GM19238 (cell line): Measurements from ENCODE around the gene PSMB11.
"Not testable (repeated sequence)": the region's sequence is repeated elsewhere in the genome, so short reads cannot be mapped to it uniquely, and the experiment has no call there.

Experiments
- DNase-seq: peaks from one replicate; pipeline ENCODE4 v3.0.0; 2011; ENCODE audit warnings: low spot score; ENCODE audit not compliant: insufficient read length

PSMB11 gene

DNA sequence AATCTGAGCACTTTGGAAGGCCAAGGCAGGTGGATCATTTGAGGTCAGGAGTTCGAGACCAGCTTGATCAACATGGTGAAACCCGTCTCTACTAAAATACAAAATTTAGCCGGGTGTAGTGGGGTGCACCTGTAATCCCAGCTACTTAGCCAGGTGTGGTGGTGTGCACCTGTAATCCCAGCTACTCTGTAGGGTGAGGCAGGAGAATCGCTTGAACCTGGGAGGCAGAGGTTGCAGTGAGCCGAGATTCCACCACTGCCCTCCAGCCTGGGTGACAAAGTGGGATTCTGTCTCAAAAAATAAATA, 28.3 kb upstream of the PSMB11 start:
- not testable (repeated sequence) for DNase-seq

DNA sequence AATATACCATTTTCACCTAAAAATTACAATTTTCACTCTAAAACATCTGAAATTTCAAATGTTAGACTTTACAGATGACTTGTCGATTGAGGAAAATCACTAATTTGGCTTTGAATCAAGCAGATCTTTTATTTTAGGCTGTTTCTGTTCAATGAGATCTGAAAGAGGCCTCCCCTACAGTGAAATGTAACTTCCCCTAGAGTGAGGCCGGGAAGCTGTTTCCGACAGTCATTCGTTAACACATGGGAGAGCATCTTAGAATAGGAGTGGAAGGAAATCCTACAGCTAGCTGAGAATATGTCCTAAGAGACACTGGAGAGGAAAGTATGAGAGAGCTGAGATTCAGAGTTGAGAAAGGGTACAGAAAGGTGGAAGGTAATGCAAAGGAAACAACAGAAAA, 26.4 kb upstream of the PSMB11 start:
- no peak for DNase-seq

DNA sequence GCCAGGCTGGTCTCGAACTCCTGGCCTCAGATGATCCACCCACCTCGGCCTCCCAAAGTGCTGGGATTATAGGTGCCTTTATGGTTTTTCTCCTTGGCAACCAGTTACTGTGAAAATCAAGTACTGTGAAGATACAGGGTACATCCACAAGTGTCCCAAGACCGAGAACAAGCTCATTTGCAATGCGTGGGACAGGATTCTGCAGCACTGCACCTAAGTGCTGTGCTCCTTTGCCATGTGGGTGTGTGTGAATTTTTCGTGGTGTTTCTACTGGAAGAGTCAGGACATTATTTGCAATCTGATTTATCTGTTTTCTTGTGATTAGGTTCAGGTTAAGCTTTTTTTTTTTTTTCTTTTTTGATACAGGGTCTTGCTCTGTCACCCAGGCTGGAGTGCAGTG, 24.9 kb upstream of the PSMB11 start:
- DNase-seq: no peak

DNA sequence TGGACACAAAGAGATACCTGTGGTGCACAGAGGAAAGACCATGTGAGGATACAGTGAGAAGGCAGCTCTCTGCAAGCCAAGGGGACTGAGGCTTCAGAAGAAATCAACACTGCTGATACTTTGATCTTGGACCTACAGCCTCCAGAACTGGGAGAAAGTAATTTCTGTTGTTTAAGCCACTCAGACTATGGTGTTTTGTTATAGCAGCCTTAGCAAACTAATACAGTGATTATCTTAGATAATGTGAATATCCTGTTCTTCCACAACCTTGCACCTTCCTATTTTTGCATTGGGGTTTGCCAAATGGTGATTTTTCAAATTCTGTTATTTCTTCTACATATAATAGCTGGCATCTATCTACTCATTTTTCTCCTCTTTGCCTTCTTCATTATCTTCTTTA, 23.9 kb upstream of the PSMB11 start:
- no peak for DNase-seq

DNA sequence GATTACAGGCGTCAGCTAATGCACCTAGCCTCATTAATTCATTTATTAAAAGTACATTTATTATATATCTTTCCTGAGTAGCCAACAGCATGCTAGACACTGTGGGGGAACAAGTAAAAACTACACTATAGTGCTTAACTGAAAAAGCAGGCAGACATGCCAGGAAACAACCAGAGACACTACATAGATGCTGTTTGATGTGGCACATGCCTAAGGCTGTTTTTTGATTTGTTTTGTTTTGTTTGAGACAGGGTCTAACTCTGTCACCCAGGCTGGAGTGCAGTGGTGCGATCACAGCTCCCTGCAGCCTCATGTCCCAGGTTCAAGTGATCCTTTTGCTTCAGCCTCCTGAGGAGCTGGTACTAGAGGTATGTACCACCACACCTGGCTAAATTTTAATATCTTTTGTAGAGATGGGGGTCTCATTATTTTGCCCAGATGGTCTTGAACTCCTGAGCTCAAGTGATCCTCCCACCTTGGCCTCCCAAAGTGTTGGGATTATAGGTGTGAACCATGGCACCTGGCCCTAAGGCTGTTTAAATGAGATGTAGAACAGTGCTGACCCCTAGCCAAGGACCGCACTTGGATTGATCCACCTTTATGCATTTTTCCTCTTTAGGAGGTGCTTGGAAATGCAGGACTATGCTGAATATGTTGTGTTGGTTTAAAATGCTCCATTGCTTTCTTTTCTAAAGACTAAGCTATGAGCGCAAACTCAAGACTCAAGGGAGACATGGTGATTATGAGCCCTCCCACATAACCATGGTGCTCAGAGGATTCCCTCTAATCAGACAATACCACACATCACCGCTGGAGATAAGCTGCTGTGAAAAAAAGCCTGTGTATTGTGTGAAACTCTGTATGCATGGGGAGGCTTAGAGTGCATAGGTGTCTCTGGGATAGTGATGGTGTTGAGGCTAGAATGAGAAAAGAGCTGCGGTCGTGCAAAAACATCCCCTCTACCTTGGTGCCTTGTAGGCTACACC, 21.6 kb upstream of the PSMB11 start:
- DNase-seq: no peak

DNA sequence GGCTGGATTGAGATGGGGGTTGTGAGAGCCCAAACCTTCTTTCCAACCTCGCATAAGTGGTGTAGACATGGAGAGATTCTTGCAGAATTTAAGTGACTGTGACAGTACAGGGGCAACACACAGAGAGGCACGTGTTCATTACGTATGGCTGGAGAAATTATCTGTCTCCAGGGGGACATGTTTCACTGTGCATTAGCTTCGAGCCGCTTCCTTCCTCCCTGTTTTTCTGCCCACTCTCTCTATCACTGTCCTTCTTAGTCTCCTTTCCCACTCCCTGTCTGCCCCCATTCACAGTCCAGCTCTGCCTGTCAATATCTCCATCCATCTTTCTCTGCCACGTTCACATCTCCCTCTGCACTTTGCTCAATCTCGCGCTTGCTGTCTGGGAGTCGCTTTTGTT, 20.6 kb upstream of the PSMB11 start:
- DNase-seq: no peak

DNA sequence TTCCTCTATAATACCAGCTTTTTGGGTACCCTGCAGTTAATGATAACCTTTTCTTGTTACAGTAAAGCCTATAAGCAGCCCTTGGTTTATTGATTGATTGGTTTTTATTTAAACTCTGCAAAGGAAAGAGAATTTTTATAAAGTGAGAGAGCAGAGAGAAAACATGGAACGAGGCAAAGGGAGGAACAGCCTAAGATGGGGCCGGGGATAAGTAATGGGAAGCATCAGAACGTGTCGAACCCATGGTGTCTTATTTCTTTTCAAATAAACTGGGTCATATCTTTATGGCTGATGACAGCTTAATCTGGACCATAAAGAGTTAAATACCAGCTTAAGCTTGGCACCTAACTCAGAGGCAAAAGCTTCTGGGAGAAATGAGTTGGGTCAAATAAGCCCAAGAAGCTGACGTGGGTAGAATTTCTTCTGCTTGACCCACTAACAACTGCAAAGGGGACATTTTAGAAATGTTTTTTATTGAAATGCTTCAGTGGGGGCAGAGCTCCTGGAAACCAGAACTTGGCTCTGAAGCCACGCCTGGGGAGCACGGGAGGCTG, 20.0 kb upstream of the PSMB11 start:
- DNase-seq: no peak

DNA sequence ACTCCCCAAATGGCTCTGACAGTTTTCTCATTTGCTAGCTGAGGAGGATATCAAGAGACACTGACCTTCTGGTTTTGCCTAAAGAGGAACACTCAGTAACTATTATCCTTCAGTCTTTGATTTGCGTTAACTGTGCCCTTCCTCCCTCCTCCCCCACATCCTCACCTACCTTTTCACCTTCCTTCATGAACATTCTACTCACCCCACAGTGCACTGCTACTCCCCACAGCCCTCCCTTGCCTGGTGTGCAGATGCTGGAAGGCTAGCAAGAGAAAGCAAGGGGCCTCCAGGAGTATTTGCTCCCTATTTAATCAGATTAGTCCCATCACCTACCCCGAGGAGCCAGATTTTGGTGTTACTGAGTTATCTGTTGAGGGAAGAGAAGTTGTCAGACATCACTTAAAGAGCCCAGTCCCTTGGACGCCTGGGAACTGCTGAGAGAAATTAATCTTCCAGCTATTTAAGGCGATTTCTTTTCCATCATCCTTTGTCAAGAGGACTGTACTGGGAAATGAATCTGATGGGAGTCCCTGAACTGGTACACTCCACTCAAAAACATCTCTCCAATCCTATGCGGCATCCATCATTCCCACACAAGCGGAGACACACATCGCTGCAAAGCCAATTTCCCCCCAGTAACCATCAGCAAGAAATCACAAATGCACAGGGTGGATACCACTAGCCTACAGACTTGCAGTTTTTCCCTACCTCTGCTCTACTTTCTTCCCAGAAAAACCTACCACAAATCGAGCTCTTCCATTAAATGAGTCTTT, 18.8 kb upstream of the PSMB11 start:
- no peak for DNase-seq

DNA sequence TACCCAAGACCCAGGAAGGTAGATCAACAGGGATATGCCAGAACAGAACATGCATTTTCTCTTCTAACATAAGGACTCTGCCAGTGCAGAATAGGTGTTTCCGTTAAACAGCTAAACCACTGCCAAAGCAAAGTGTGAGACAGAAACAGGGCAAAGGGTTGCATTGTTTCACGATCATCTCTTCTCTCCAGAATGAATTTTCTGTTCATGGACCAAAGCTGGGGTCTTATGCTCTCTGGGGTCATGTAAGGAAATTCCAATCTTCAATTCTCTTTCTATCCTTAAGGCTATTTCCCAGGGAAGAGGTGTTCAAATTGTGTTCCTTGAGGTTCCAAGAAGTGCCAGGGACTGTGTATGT, 18.2 kb upstream of the PSMB11 start:
- DNase-seq: no peak

DNA sequence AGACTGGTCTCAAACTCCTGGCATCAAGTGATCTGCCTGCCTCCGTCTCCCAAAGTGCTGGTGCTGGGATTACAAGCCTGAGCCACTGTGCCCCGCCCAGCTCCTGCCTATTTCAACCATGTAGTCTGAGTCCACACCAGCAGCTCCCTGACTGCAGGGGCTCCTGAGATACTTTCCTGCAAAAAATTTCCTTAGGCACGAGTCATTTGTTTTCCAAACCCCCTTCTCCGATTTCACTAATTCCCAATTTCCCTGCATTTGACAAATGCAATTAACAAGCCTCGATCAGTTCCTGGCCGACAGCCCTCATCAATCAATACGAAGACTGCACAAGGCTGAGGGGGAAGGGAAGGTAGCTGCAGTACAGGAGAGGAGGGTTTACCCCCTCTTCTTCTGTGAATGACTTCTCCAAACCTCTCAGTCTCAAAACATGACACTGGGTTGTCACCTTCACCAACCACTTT, 17.4 kb upstream of the PSMB11 start:
- no peak for DNase-seq

DNA sequence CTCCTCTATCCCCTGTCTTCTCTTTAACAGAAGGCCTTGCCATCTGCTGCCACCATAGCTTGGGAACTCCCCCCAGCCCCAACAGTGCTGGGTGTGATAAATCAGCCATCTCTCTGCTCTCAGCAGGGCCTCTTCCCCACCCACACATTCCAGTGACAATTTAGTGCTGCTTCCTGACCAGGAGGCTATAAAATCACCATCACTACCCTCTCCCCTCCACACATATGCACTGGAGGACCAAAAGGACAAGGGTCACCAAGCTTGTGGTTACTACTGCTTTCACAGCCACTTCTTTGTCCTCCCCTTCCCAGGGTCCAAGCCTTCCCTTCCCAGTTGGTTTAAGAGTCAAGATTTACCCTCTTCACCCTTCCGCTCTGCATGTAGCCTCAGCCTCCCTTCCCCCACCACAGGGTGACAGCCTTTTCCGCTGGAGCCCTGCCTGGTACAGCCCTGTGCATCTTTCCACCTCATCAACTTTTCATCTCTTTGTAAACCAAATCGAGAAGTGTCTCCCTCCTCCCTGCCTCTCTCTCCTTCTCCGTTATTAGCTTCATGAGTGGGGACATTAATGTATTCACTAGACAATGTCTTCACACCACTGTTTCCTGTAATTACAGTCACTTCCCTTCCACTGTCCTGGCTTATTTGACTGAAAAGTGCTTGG, 16.7 kb upstream of the PSMB11 start:
- no peak for DNase-seq

DNA sequence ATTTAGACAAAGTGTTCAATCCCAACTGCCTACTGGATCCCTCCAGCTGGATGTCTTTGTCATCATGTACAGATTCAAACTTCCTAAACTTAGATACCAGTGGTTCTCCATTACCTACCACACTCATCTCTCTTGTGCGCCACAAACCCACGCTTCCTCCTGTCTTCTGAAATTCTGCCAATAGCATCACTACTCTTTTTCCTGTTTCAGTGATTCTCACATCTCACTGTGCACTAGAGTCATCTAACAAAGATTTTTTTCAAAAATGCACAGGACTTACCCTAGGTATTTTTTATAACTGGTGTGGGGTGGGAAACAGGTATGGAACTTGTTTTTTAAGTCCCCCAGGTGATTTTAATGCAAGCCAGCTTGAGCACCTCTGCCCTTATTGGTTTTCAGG, 13.2 kb upstream of the PSMB11 start:
- DNase-seq: no peak

DNA sequence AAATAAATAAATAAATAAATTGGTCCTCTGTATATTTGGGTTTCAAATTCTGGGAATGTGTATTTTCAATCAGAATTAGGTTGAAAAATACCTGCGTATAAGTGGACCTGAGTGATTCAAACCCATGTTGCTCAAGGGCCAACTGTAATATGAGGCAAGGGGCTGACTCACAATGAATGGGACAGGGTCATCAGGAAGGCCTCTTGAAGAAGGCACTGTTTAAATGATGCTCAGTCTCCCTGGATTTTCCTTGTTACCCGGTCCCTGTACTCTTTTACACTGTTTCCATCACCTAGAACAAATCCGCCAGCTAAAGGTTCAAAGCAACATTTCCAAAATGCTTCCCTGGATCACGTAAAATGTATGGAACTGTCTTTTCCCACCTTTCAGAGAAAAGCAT, 11.1 kb upstream of the PSMB11 start:
- no peak for DNase-seq

DNA sequence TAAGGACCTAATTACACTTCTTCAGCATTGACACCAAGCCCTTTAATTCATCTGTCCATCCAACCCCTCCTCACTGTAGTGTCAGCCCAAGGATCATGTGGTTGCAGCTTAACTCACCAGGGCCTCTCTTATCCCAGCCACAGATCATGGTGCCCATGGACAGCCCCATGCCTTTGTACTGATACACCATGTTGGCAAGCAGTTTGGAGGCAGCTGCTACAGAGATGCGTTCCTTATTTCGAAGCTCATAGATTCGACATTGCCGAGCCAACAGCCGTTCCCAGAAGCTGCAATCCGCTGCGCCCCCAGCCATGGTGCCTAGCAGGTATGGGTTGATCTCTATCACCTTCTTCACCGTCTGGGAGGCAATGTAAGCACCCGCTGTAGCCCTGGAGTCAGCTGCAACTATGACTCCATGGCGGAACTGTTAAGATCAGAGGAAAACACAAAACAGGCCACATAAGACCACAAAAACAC, 8.7 kb upstream of the PSMB11 start:
- DNase-seq: no peak

DNA sequence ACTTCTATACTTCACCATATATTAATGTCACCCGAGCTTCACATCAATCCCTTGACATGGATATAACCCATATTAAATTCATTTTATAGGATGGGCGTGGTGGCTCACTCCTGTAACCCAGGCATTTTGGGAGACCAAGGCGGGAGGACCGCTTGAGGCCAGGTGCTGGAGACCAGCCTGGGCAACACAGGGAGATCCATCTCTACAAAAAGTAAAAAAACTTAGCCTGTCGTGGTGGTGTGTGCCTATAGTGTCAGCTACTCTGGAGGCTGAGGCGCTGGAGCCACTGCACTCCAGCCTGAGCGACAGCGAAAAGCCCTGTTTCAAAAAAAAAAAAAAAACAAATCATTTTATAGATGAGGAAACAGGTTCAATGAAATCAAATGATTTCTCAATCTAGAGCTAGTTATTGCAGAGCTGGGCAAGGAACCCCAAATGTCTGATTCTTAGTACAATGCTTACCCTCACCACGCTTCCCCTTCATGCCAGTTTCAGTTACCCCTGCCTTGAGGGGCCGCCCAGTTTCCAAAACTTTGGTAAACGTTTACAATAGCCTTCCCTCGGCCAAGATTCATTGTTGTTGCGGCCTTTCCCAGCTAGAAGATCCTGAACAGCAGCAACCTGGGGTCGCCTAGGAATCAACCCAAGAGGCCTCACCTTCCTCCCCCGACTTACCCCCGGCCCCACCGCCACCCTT, 8.1 kb upstream of the PSMB11 start:
- no peak for DNase-seq

DNA sequence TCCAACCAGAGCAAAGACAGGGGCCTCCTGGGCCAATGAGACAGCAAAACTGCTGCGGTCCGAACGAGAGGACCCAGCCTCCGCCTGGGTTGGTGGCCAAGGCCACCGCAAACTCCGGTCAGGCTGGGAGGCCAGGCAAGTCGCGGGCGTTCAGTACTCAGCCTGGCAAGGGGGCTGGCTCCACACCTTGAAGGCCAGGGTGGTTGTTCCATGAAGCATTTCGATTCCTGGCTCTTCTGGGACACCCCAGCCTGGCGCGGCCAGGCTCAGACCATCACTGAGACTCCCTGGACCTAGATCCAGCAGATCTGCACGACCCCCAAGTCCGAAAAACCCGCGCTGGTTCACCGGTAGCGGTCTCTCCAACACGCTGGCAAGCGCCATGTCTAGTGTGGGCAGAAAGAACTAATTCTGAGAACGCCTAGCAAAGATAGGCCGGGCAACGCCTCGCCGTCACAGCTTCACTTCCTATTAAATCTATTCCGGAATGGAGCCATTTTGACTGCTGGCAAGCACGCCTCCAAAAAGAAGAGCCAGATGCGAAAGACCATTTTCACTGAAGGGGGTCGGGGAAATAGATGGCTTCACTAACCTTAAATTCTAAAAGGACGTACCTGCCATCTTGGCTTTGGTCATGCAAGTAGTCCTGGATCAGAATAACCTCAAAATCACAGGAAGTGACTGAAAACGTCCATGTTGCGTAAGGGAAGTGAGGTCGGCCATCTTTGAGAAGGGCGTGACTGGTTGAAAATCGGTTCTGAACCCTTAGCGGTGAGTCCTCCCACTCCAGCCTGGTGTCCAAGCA, 7.3 kb upstream of the PSMB11 start, which contains the start of gene PSMB5:
Gene PSMB5 (minus strand): TSS at position 403 of the 805 bp plus-strand sequence. CDS start 19 bp downstream, at position 384.
- DNase-seq: peak; percentile 94

DNA sequence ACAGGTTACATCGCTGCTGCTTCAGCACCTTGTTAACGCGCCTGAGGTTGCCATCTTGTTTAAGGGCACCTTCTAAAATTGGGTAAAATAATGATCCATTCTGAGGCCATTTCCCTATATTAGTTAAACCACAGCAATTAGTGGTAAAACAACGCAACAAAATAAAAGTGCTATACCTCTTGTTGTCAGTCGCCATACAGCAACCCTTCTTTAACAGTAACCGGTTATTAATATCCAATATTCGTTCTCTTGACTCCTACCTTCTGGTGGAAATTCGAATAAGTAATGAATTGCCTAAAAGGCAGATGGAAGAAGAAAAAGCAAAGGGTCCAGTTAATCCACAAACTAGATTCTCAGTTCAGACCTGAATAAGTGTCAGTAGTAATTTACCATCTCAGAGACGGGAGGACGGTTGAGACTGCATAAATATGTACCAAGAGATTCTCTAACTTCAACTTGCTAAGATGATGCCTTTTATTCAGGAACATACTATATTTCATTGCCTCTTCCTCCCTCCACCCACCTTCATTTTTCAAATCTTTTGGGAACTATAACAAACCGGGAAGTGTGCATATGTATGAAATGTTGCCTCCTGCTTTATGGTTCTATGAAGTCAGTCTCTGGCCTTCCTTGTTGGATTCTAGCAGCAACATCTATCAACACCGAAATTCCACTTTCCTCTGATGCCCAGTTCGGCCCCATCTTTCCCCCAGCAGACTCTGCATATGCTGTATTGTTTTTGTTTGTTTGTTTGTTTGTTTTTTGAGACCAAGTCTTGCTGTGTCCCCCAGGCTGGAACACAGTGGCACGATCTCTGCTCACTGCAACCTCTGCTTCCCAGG, 6.5 kb upstream of the PSMB11 start:
- no peak for DNase-seq

DNA sequence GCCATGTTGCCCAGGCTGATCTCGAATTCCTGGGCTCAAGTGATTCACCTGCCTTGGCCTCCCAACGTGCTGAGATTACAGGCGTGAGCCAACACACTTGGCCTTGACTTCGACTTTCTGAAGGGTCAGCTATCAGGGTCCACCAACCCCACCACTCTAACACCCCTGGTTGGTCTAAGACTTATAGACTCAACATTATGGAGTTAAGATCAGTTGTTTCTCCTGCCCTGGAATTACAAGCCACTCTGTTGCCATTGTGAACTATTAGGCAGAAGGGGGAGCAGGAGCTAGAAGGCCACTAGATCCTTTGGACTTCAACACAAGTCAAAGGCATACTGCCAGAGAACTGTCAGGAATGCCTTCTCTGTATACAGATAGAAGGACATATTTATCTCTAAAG, 1.9 kb upstream of the PSMB11 start:
- no peak for DNase-seq

DNA sequence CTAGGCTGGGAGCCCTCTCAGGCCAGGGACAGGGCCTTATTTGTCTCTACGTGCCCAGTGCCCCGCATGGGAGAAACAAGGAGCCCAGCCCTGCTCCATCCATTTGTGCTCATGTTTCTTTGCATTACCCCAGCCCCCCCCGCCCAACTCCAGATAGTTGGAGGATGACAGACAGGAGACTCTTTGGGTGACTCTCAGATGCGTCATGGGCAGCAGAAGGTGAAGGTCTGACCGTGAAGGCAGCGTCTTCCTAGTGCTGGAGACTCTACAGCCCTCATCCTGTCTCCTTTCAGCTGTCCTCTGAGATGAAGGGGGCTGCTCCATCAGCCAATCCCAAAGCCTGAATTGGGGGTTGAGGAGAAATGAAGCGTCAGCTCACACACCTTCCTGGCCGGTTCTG, 283 bp upstream of the PSMB11 start:
- DNase-seq: no peak
